WTC11 (cell line): Measurements from ENCODE around the gene ABLIM2. TPM values are rescaled to one million over a fixed set of nuclear protein-coding genes. Genes with fewer than 3 reads are reported as not detected.

Experiments used
- ATAC-seq: fragments of 200-7000 bp; cut with Tn5 transposase; 2 replicates; pipeline ENCODE4 v1.10.0; 2021; ENCODE audit warnings: mild to moderate bottlenecking, moderate library complexity
- CTCF ChIA-PET: fragments of 300-600 bp; sonication (Branson Sonifier 250); formaldehyde crosslinking; loops from one replicate; lab custom pipeline; 2021; ENCODE audit warnings: antibody characterized with exemption; lab: Charles Lee
- POLR2A ChIA-PET: fragments of 350-600 bp; sonication (Branson Sonifier 250); formaldehyde crosslinking; loops from one replicate; lab custom pipeline; 2021; ENCODE audit warnings: antibody characterized with exemption; lab: Charles Lee
- DNase-seq: peaks from one replicate; pipeline ENCODE4 v3.0.0; 2021; ENCODE audit warnings: low spot score
- H3K27ac Mint-ChIP-seq: 2 replicates; pipeline ENCODE4 v1.8.0; 2021; ENCODE audit warnings: mixed read lengths
- H3K27me3 Mint-ChIP-seq: 2 replicates; pipeline ENCODE4 v1.8.0; 2021; ENCODE audit warnings: low read depth, mild to moderate bottlenecking, moderate library complexity, mixed read lengths
- H3K36me3 Mint-ChIP-seq: 2 replicates; pipeline ENCODE4 v1.8.0; 2021; ENCODE audit warnings: mixed read lengths
- H3K4me1 Mint-ChIP-seq: 2 replicates; pipeline ENCODE4 v1.8.0; 2022; ENCODE audit warnings: mixed read lengths
- H3K4me3 Mint-ChIP-seq: 2 replicates; pipeline ENCODE4 v1.8.0; 2021; ENCODE audit warnings: mild to moderate bottlenecking, moderate library complexity, mixed read lengths
- H3K9me3 Mint-ChIP-seq: 2 replicates; pipeline ENCODE4 v1.8.0; 2021; ENCODE audit warnings: mixed read lengths
- ATF1 ChIP-seq: sonication (generic); formaldehyde crosslinking; IDR thresholded peaks from 2 replicates; pipeline ENCODE4 v1.8.1; 2023; ENCODE audit warnings: mild to moderate bottlenecking, moderate library complexity, missing genetic modification reagents
- ATF3 ChIP-seq: sonication (generic); formaldehyde crosslinking; conservative IDR thresholded peaks from 2 replicates; pipeline ENCODE4 v1.8.1; 2022; ENCODE audit warnings: mild to moderate bottlenecking, missing genetic modification reagents
- CBFB ChIP-seq: sonication (generic); formaldehyde crosslinking; IDR thresholded peaks from 2 replicates; pipeline ENCODE4 v1.8.1; 2022; ENCODE audit warnings: mild to moderate bottlenecking, low read depth, missing genetic modification reagents
- CREB1 ChIP-seq: sonication (generic); formaldehyde crosslinking; IDR thresholded peaks from 2 replicates; pipeline ENCODE4 v1.8.0; 2023; ENCODE audit warnings: mild to moderate bottlenecking, missing genetic modification reagents
- E2F4 ChIP-seq: sonication (generic); formaldehyde crosslinking; IDR thresholded peaks from 2 replicates; pipeline ENCODE4 v1.8.1; 2022; ENCODE audit warnings: low read depth, mild to moderate bottlenecking, moderate library complexity, missing genetic modification reagents, borderline replicate concordance
- ELF4 ChIP-seq: sonication (generic); formaldehyde crosslinking; IDR thresholded peaks from 2 replicates; pipeline ENCODE4 v1.8.1; 2022; ENCODE audit warnings: low read depth, mild to moderate bottlenecking, moderate library complexity, missing genetic modification reagents
- EMX1 ChIP-seq: fragments of 250-450 bp; sonication (Bioruptor Pico); IDR thresholded peaks from 2 replicates; pipeline ENCODE4 v1.8.0; 2021; ENCODE audit warnings: mild to moderate bottlenecking
- ERG ChIP-seq: fragments of 250-450 bp; sonication (Bioruptor Pico); IDR thresholded peaks from 2 replicates; pipeline ENCODE4 v1.8.0; 2021; ENCODE audit warnings: mild to moderate bottlenecking
- GABPB1 ChIP-seq: sonication (generic); formaldehyde crosslinking; IDR thresholded peaks from 2 replicates; pipeline ENCODE4 v1.8.1; 2023; ENCODE audit warnings: mild to moderate bottlenecking, missing genetic modification reagents
- MYBL2 ChIP-seq: sonication (generic); formaldehyde crosslinking; IDR thresholded peaks from 2 replicates; pipeline ENCODE4 v1.8.1; 2023; ENCODE audit warnings: mild to moderate bottlenecking, moderate library complexity, missing genetic modification reagents
- NFYB ChIP-seq: sonication (generic); formaldehyde crosslinking; conservative IDR thresholded peaks from 2 replicates; pipeline ENCODE4 v1.8.0; 2022; ENCODE audit warnings: low read depth, missing genetic modification reagents
- RELA ChIP-seq: sonication (generic); formaldehyde crosslinking; IDR thresholded peaks from 2 replicates; pipeline ENCODE4 v1.8.1; 2022; ENCODE audit warnings: missing genetic modification reagents, mild to moderate bottlenecking, borderline replicate concordance
- TEAD4 ChIP-seq: sonication (generic); formaldehyde crosslinking; IDR thresholded peaks from 2 replicates; pipeline ENCODE4 v1.8.0; 2022; ENCODE audit warnings: mild to moderate bottlenecking, missing genetic modification reagents
- ZNF232 ChIP-seq: sonication (generic); formaldehyde crosslinking; IDR thresholded peaks from 2 replicates; pipeline ENCODE4 v1.8.0; 2022; ENCODE audit warnings: mild to moderate bottlenecking, missing genetic modification reagents
- ZNF281 ChIP-seq: sonication (generic); formaldehyde crosslinking; IDR thresholded peaks from 2 replicates; pipeline ENCODE4 v1.8.0; 2023; ENCODE audit warnings: mild to moderate bottlenecking, missing genetic modification reagents
- ZNF317 ChIP-seq: sonication (generic); formaldehyde crosslinking; IDR thresholded peaks from 2 replicates; pipeline ENCODE4 v1.8.1; 2023; ENCODE audit warnings: low read depth, mild to moderate bottlenecking, moderate library complexity, missing genetic modification reagents, borderline replicate concordance
- ZNF423 ChIP-seq: fragments of 250-450 bp; sonication (Bioruptor Pico); IDR thresholded peaks from 2 replicates; pipeline ENCODE4 v2.1.2; 2022; ENCODE audit warnings: mild to moderate bottlenecking, moderate library complexity
- ZNF425 ChIP-seq: fragments of 250-450 bp; sonication (Bioruptor Pico); conservative IDR thresholded peaks from 2 replicates; pipeline ENCODE4 v1.9.0; 2021; ENCODE audit warnings: mild to moderate bottlenecking
- total RNA-seq: library from RNA; stranded (reverse); gene quantifications from 3 replicates; pipeline ENCODE4 v1.2.3, GENCODE V29; 2021

The ABLIM2 gene
- total RNA-seq, 1 experiment from 2014 or later, result 2.6 TPM

- DNase-seq, result no peak
- Mint-ChIP-seq H3K27ac (peak overlapping the region; percentile 20; the same call in 1 of the 2 replicates), H3K4me3 (no peak overlapping the region), H3K9me3 (peaks cover 6% of the 10 kb centered on the region; the same call in 1 of the 2 replicates), H3K4me1 (peaks cover 49% of the 10 kb centered on the region), H3K36me3 (peaks cover 6% of the 10 kb centered on the region)
- POLR2A ChIA-PET, result no interaction called here
- CTCF ChIA-PET, result interaction anchor here (1.5 kb wide), 1 partner anchor 180 kb away, joined by 5 read pairs; no protein-coding TSS in a partner anchor
- TF ChIP-seq TEAD4 (no peak), EMX1 (CRISPR knock-in tag) (no peak), NFYB (CRISPR knock-in tag) (no peak), RELA (CRISPR knock-in tag) (no peak), ATF1 (CRISPR knock-in tag) (no peak), CREB1 (CRISPR knock-in tag) (no peak), GABPB1 (CRISPR knock-in tag) (no peak), ERG (CRISPR knock-in tag) (no peak), ZNF317 (CRISPR knock-in tag) (no peak), ZNF423 (CRISPR knock-in tag) (no peak), MYBL2 (CRISPR knock-in tag) (no peak), ELF4 (no peak), ZNF425 (CRISPR knock-in tag) (no peak), ZNF232 (CRISPR knock-in tag) (no peak), ATF3 (CRISPR knock-in tag) (no peak), ZNF281 (CRISPR knock-in tag) (no peak), E2F4 (no peak), CBFB (CRISPR knock-in tag) (no peak)
- TF ChIP-seq, all 79 proteins: peak for 0
- ATAC-seq, result no peak
- H3K27me3 Mint-ChIP-seq, result no peaks in the 10 kb centered on the region; the same call in 1 of the 2 replicates
Measured at GRCh38 chr4:7981738-7982394, 176.7 kb downstream of the ABLIM2 start.
